Immature natural killer cell (primary cell): ENCODE measurements around the gene VPS35. TPM values are rescaled to one million over a fixed set of nuclear protein-coding genes. Genes with fewer than 3 reads are reported as not detected.
"Not testable (repeated sequence)": the region's sequence is repeated elsewhere in the genome, so short reads cannot be mapped to it uniquely, and the experiment has no call there.

Experiments used
- DNase-seq, 3 donors: peaks; one replicate each; pipeline ENCODE4 v3.0.0; 2022; ENCODE audit warnings: mixed read lengths in 1 of 3
- H3K27ac Mint-ChIP-seq, 6 donors: one replicate each; pipeline ENCODE4 v1.8.0; 2020; ENCODE audit warnings: mixed read lengths in 6 of 6, mild to moderate bottlenecking in 5 of 6, inconsistent platforms in 4 of 6, moderate library complexity in 3 of 6
- H3K27me3 Mint-ChIP-seq, 3 donors: one replicate each; pipeline ENCODE4 v1.8.0; 2020 to 2021; ENCODE audit warnings: low read depth in 3 of 3, mild to moderate bottlenecking in 3 of 3, mixed read lengths in 3 of 3, moderate library complexity in 3 of 3, inconsistent platforms in 1 of 3
- H3K36me3 Mint-ChIP-seq, 3 donors: one replicate each; pipeline ENCODE4 v1.8.0; 2020; ENCODE audit warnings: mixed read lengths in 3 of 3, inconsistent platforms in 2 of 3, mild to moderate bottlenecking in 2 of 3
- H3K4me1 Mint-ChIP-seq, 2 donors: one replicate each; pipeline ENCODE4 v1.8.0; 2020; ENCODE audit warnings: inconsistent platforms in 2 of 2, mild to moderate bottlenecking in 2 of 2, mixed read lengths in 2 of 2, moderate library complexity in 1 of 2
- H3K4me3 Mint-ChIP-seq, 5 donors: one replicate each; pipeline ENCODE4 v1.8.0; 2020; ENCODE audit warnings: mild to moderate bottlenecking in 5 of 5, mixed read lengths in 5 of 5, inconsistent platforms in 3 of 5, moderate library complexity in 3 of 5
- H3K9me3 Mint-ChIP-seq, 6 donors: one replicate each; pipeline ENCODE4 v1.8.0; 2020; ENCODE audit warnings: mild to moderate bottlenecking in 6 of 6, mixed read lengths in 6 of 6, inconsistent platforms in 4 of 6, moderate library complexity in 3 of 6
- polyA plus RNA-seq, 3 donors: library from polyadenylated mRNA; unstranded; fragments of 300-500 nt; fragmentation: Illumina TruSeq; gene quantifications; one replicate each; pipeline ENCODE4 v1.2.3, GENCODE V29; 2021

VPS35 gene
- polyA plus RNA-seq, 3 donors from 2014 or later, result 51.2 to 86.2 (median 53.2) TPM

DNA sequence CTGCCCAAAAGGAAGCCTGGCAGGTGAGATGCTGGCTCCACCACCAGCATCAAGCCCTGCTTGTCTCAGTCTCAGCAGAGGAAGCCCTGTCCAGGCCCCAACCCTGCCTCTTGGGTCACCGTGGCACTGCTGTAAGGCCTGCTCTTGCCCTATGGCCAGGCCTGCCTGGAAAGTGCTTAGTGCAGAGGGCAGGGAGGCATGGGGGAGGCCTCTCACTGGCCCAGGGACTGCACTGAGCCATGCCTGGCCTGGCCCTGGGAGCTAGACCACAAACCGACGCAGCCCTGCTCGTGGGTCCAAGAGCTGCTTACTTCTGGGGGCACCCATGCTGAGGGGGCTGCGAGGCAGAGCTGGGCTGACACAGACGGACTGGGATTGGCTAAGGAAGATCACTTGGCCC, 64.1 kb downstream of the VPS35 start:
- not testable (repeated sequence) for H3K27ac Mint-ChIP-seq, H3K36me3 Mint-ChIP-seq, DNase-seq, H3K4me3 Mint-ChIP-seq, H3K27me3 Mint-ChIP-seq, H3K9me3 Mint-ChIP-seq
- H3K4me1 Mint-ChIP-seq, result peaks cover 18 to 24% of the 10 kb centered on the region in 2 donors

DNA sequence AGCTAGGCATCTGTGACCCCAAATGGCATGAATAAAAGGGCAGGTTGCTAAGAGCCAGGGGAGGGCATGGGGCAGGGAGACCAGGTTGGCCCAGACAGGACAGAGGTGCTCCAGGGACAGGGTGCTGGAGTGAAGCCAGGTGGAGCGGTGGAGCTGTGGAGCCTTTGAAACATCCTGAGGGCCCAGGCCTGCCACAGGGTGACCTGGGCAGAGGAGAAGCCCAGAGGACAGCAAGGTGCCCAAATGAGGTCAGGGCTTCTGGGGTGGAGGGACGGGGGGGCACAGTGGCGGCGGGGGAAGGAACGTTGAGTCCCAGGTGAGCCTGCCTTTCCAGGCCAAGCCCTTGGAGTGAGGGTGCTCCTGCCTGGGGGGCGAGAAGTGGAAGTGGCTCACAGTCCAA, 65.3 kb downstream of the VPS35 start:
- H3K9me3 Mint-ChIP-seq, H3K36me3 Mint-ChIP-seq, H3K4me3 Mint-ChIP-seq, H3K27ac Mint-ChIP-seq, DNase-seq, H3K27me3 Mint-ChIP-seq: not testable (repeated sequence)
- H3K4me1 Mint-ChIP-seq, result peaks cover 18 to 24% of the 10 kb centered on the region in 2 donors

DNA sequence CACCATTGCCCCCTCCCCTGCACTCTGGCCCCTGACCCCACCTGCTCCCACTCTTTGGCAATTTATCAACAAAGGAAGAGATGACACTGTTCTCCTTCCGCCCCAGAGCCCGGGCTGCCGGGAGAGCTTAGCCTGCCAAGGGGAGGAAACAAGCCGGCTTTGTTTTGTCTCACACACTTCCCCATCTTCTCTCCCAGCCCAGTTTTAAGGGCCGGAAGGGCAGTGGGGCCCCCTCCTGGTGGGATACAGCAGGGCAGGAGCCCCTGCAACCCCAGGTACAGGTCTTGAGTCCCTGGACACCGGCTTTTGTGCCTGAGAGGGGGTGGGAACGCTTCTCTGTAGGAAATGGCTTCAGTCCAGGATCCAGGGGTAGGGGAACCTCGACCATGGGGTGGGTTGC, 65.7 kb downstream of the VPS35 start:
- H3K27ac Mint-ChIP-seq, H3K4me3 Mint-ChIP-seq, H3K27me3 Mint-ChIP-seq, H3K36me3 Mint-ChIP-seq, DNase-seq, H3K9me3 Mint-ChIP-seq: not testable (repeated sequence)
- H3K4me1 Mint-ChIP-seq, result peaks cover 18 to 24% of the 10 kb centered on the region in 2 donors

DNA sequence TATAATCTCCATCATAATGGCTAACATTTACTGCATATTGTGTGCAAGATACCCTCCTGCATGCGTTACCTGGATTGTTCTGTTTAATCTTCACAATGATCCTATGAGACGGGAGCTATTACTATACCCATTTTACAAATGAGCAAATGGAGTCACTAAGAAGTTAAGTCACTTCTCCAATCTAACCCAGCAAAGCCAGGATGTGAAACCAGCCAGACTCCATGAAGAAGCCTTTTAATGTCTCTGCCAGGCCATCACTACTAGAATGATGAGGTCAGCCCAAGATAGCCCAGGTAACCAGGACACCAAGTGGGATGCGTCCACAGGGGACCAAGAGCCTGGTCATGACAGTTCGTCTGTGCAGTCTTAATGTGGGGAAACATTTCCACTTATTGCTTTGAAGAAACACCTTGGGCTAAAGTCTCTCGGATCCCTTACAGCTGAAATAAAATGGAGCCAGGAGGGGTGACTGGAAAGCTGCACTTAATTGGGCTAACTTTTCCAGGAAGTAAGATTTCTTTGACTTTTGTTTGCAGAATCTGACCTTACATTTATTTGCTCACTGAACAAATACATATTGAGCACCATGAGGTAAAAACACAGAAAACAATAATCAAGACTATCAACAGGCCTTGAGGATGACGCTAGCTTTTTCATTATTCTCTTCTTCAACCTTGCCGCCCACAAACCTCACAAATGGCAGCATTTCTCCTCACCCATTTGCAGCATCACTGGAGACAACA, 66.9 kb downstream of the VPS35 start:
- no peaks in the 10 kb centered on the region for H3K36me3 Mint-ChIP-seq
- DNase-seq, result no peak
- peaks cover 18 to 24% of the 10 kb centered on the region in 2 donors for H3K4me1 Mint-ChIP-seq
- H3K27me3 Mint-ChIP-seq, result peaks cover 0 to 8% (median 2%) of the 10 kb centered on the region in 3 donors
- no peaks in the 10 kb centered on the region for H3K9me3 Mint-ChIP-seq
- peak overlapping the region in 5 of 6 donors; percentile 64 to 87 (median 77) for H3K27ac Mint-ChIP-seq
- H3K4me3 Mint-ChIP-seq, result peak overlapping the region; percentile 89 to 94 (median 91)

DNA sequence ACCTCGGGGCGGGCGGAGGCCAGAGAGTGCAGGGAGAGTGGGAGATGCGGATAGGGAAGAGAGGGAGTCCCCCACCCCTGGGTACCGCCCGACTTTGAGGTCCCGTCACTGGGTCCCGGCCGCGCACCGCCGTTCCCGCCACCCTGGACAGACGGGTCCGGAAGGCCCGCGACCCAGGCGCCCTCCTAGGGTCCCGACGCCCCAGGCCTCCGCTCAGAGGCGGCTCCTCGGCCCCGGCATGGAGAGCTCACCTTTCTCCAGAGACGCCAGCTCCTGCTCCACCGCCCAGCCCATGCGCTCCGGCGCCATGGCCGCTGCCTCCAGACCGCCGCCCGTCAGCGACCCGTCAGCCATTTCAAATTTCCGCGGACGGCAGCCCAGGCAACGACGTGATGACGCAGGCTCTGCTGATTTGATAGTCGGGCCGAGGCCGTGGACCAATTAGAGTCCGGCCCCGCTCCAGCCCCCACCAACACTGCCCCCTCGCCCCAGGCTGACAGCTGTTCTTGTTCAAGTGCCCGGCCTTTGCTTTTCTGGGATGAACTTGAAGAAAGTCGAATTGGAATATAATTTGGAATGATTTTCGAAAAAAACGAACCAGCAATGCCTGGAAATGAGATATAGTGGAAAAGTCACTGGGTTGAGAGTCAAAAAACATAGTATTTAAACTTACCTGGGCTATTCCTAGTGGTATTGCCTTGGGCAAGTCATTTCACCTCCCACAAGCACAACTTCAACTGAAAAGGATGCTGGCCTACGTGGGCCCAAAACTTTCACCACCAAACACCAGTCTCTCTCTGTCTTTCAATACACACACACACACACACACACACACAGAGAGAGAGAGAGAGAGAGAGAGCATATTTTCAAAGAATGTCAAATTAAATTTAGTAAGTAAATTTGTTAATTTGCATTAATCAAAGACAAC, 67.7 kb downstream of the VPS35 start, which contains the start of gene SHCBP1:
Gene SHCBP1 (minus strand): TSS at position 374 of the 928 bp plus-strand sequence. CDS start 20 bp downstream, at position 354.
- peaks cover 19 to 24% of the 10 kb centered on the region in 2 donors for H3K4me1 Mint-ChIP-seq
- H3K36me3 Mint-ChIP-seq, result no peaks in the 10 kb centered on the region
- DNase-seq, result peak; percentile 69 to 71 (median 70)
- peak within 1 kb of the TSS; percentile 89 to 94 (median 91) for H3K4me3 Mint-ChIP-seq
- H3K27me3 Mint-ChIP-seq, result peaks cover 0 to 8% (median 2%) of the 10 kb centered on the region in 3 donors
- no peaks in the 10 kb centered on the region for H3K9me3 Mint-ChIP-seq
- H3K27ac Mint-ChIP-seq, result peak within 1 kb of the TSS in 5 of 6 donors; percentile 64 to 87 (median 77)

DNA sequence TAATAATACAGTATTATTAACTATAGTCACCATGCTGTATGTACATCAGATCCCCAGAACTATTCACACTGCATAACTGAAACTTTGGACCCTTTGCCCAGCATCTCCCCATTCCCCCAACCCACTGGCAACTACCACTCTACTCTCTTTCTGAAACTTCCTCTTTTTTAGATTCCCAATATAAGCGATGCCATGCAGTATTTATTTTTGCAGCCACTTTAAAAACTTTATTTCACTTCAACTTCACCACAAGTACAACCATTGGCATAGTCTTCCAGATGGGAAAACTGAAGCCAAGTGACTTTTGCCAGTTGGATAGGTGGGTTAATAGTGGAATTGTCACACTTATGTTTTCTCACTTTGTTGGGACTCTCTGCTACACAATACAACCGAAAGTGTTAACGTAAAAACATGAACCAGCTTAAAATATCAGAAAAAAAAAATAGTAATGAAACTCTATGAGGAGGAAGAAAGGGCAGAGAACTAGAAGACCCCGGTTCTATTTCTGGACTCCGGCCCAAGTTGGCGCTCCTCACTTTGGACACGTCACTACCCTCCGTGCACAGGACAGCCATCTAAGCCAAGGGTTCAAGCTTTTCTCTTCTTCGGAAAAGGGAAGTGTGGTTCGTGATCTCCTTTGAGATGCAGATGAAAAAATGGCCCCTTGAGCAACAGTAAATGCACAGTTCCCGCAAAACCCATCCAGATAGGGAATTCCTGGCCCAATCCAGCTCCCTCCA, 68.5 kb downstream of the VPS35 start:
- Mint-ChIP-seq H3K27me3 (peaks cover 0 to 8% (median 2%) of the 10 kb centered on the region in 3 donors), H3K36me3 (no peaks in the 10 kb centered on the region), H3K4me1 (peaks cover 20 to 24% of the 10 kb centered on the region in 2 donors), H3K27ac (peak overlapping the region in 4 of 6 donors; percentile 10 to 79 (median 42)), H3K4me3 (peak overlapping the region; percentile 89 to 94 (median 90)), H3K9me3 (no peaks in the 10 kb centered on the region)
- no peak for DNase-seq

DNA sequence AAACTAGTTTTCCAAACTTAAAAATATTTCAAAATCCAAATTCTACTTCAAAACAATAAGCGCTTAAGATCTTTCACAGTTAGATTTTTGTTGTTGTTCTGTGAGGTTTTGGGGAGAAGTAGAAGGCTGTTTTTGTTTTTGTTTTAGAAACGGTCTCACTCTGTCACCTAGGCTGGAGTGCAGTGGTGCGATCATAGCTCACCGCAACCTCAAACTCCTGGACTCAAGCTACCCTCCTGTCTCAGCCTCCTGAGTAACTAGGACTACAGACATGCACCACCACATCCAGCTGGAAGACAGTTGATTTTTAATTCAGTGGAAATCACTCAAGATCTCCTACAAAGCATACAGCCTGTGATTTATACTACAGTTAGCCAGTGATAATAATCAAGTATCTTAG, 70.5 kb downstream of the VPS35 start:
- Mint-ChIP-seq H3K4me3 (no peak overlapping the region), H3K27me3 (peaks cover 0 to 8% (median 2%) of the 10 kb centered on the region in 3 donors), H3K27ac (peak overlapping the region in 1 of 6 donors; percentile 50), H3K9me3 (no peaks in the 10 kb centered on the region), H3K36me3 (no peaks in the 10 kb centered on the region), H3K4me1 (peaks cover 20 to 24% of the 10 kb centered on the region in 2 donors)
- DNase-seq, result no peak

DNA sequence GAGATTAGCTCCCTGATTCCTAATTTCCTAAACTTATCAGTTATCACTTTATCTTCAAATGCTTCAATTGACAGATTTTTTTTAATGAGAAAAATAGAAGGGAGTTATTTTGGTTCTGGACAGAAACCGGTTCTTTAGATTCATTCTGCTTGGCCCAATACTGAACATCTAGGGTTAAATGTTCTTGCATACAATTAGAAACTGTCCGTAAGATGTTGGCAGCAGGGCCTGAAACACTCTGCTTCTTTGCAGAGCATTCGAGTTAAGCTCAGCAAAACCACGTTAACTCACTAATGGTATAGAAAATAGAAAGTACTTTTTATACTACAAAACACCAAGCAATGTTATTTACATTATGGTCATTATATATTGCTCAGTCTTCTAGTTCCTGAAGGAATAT, 75.0 kb downstream of the VPS35 start:
- no peak overlapping the region for H3K27ac Mint-ChIP-seq
- no peak for DNase-seq
- H3K9me3 Mint-ChIP-seq, result no peaks in the 10 kb centered on the region
- no peaks in the 10 kb centered on the region for H3K27me3 Mint-ChIP-seq
- no peaks in the 10 kb centered on the region for H3K36me3 Mint-ChIP-seq
- H3K4me1 Mint-ChIP-seq, result peaks cover 0 to 2% of the 10 kb centered on the region in 2 donors
- no peak overlapping the region for H3K4me3 Mint-ChIP-seq

DNA sequence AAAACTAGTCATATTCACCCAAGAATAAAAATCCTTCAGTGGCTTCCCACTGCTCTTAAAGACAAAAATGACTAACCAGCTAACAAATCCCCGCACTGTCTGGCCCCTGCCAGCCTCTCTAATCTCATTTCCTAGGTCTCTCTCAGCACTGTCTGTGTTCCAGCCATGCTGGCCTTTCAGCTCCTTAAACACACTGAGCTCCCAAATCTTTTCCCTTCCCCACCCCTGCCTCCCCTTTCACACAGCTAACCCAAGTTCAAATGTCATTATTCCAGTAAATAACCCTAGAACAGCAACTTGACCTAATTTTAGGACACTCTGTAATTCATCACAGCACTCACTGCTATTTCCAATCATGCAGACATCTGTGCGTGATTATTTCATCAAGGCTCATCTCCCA, 75.6 kb downstream of the VPS35 start:
- Mint-ChIP-seq H3K9me3 (no peaks in the 10 kb centered on the region), H3K4me3 (no peak overlapping the region), H3K27me3 (no peaks in the 10 kb centered on the region), H3K36me3 (no peaks in the 10 kb centered on the region), H3K27ac (no peak overlapping the region), H3K4me1 (peaks cover 0 to 2% of the 10 kb centered on the region in 2 donors)
- no peak for DNase-seq

DNA sequence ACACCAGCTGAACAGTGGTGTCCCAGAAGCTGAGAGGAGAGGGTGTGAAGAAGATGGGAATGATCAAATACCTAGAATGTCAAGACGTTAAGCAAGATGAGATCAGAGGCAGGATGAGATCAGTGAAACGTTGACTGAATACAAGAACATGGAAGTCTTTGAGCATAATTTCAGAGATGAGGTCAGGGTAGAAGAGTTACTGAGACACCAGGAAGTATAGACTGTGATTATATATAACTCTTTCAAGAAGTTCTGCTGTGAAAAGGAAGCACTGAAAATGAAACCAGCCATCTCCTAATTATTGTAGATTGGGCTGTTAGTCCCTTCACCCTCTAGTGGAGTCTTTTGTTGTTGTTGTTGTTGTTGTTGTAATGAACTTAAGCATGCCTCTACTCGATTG, 76.9 kb downstream of the VPS35 start:
- Mint-ChIP-seq H3K4me1 (peaks cover 0 to 2% of the 10 kb centered on the region in 2 donors), H3K36me3 (no peaks in the 10 kb centered on the region), H3K27me3 (no peaks in the 10 kb centered on the region), H3K4me3 (no peak overlapping the region), H3K27ac (no peak overlapping the region), H3K9me3 (no peaks in the 10 kb centered on the region)
- DNase-seq, result no peak

DNA sequence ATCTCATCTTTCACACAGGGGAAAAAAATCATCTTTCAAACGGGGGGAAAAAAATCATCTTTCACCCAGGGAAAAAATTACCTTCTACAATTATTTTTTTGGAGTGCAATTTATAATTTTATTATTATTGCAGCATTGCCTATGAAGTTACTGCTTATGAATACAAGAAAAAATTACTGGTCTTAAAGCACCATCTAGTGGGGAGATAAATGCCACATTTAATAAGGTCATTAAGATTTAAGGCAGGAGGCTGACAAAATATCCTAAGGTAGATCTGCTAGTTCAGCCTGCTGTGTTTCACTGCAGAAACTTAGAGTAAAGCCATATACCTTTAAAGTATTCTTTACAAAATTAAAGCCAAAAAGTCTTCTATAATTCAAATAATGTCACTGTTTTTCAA, 81.4 kb downstream of the VPS35 start:
- peak; percentile 10 to 34 (median 33) for DNase-seq
- no peak overlapping the region for H3K27ac Mint-ChIP-seq
- H3K4me3 Mint-ChIP-seq, result no peak overlapping the region
- H3K27me3 Mint-ChIP-seq, result no peaks in the 10 kb centered on the region
- H3K9me3 Mint-ChIP-seq, result no peaks in the 10 kb centered on the region
- H3K4me1 Mint-ChIP-seq, result no peaks in the 10 kb centered on the region
- H3K36me3 Mint-ChIP-seq, result no peaks in the 10 kb centered on the region

DNA sequence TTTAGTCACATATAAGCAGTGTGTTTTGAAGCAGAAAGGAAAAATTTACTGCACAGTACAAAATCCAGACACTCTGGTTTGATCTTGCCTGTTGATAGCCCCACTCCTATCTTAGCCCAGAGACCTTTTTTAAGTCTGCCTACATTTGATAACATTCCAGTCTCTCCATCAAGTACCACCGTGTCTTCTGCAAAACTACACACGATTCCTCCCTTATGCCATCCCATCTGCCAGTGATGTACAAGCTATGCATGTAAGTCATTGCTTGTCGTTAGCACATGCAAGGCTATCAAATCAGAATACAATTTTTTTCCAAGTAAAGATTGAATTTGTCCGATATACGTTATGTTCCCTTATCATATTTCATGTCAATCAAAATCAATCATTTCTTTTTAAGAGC, 82.7 kb downstream of the VPS35 start:
- no peak overlapping the region for H3K4me3 Mint-ChIP-seq
- peak overlapping the region in 1 of 6 donors; percentile 3 for H3K27ac Mint-ChIP-seq
- no peaks in the 10 kb centered on the region for H3K4me1 Mint-ChIP-seq
- no peaks in the 10 kb centered on the region for H3K27me3 Mint-ChIP-seq
- H3K9me3 Mint-ChIP-seq, result no peaks in the 10 kb centered on the region
- H3K36me3 Mint-ChIP-seq, result no peaks in the 10 kb centered on the region
- DNase-seq, result no peak
